OCI-LY3 (cell line): ENCODE results near the gene TAF5L.

Experiments used
- H2AFZ ChIP-seq: fragments of 200-600, 300-600 bp; shearing (Covaris generic); 2 replicates; pipeline ENCODE4 v1.6.0; 2014; ENCODE audit warnings: antibody characterized with exemption, low read depth, low read length
- H3K27ac ChIP-seq: fragments of 200-600, 300-600 bp; sonication (generic); 2 replicates; pipeline ENCODE4 v1.5.1; 2014; ENCODE audit warnings: mild to moderate bottlenecking, low read length, moderate library complexity, mixed read lengths
- H3K27me3 ChIP-seq: fragments of 200-600, 300-600 bp; sonication (generic); 2 replicates; pipeline ENCODE4 v1.6.1; 2014; ENCODE audit warnings: low read depth, low read length, mixed read lengths
- H3K36me3 ChIP-seq: fragments of 200-600, 300-600 bp; sonication (generic); replicated peaks from 2 replicates; pipeline ENCODE3; 2014; ENCODE audit warnings: low read depth, low read length, mixed read lengths
- H3K4me1 ChIP-seq: fragments of 300-600, 200-600 bp; sonication (generic); 2 replicates; pipeline ENCODE4 v1.6.1; 2014; ENCODE audit warnings: low read length, mixed read lengths
- H3K4me2 ChIP-seq: fragments of 200-600, 300-600 bp; sonication (generic); 2 replicates; pipeline ENCODE4 v1.6.1; 2014; ENCODE audit warnings: low read length, mixed read lengths
- H3K4me3 ChIP-seq: fragments of 300-600, 200-600 bp; sonication (generic); 2 replicates; pipeline ENCODE4 v1.5.1; 2014; ENCODE audit warnings: antibody characterized with exemption, mild to moderate bottlenecking, low read length, moderate library complexity
- H3K79me2 ChIP-seq: fragments of 300-600, 200-600 bp; shearing (Covaris generic); 2 replicates; pipeline ENCODE4 v1.6.1; 2014; ENCODE audit warnings: mild to moderate bottlenecking, low read length, mixed read lengths
- H3K9ac ChIP-seq: fragments of 300-600, 200-600 bp; shearing (Covaris generic); 2 replicates; pipeline ENCODE4 v1.6.0; 2014; ENCODE audit warnings: mild to moderate bottlenecking, low read length, moderate library complexity
- H3K9me3 ChIP-seq: fragments of 200-600, 300-600 bp; shearing (Covaris generic); 2 replicates; pipeline ENCODE4 v1.6.1; 2014; ENCODE audit warnings: low read length, mixed read lengths; ENCODE audit not compliant: insufficient read depth
- H4K20me1 ChIP-seq: fragments of 200-600, 300-600 bp; sonication (generic); 2 replicates; pipeline ENCODE4 v1.6.1; 2016; ENCODE audit warnings: low read length, mixed read lengths; ENCODE audit not compliant: insufficient read depth
- CTCF ChIP-seq: fragments of 200-600, 300-600 bp; sonication (generic); IDR thresholded peaks from 2 replicates; pipeline ENCODE4 v1.5.1; 2014; ENCODE audit warnings: antibody characterized with exemption, low read length, low read depth
- EZH2phosphoT487 ChIP-seq: fragments of 200-600 bp; shearing (Covaris generic); IDR thresholded peaks from 2 replicates; pipeline ENCODE4 v1.6.1; 2018; ENCODE audit warnings: antibody characterized with exemption, mixed run types, low read depth

The TAF5L gene

DNA sequence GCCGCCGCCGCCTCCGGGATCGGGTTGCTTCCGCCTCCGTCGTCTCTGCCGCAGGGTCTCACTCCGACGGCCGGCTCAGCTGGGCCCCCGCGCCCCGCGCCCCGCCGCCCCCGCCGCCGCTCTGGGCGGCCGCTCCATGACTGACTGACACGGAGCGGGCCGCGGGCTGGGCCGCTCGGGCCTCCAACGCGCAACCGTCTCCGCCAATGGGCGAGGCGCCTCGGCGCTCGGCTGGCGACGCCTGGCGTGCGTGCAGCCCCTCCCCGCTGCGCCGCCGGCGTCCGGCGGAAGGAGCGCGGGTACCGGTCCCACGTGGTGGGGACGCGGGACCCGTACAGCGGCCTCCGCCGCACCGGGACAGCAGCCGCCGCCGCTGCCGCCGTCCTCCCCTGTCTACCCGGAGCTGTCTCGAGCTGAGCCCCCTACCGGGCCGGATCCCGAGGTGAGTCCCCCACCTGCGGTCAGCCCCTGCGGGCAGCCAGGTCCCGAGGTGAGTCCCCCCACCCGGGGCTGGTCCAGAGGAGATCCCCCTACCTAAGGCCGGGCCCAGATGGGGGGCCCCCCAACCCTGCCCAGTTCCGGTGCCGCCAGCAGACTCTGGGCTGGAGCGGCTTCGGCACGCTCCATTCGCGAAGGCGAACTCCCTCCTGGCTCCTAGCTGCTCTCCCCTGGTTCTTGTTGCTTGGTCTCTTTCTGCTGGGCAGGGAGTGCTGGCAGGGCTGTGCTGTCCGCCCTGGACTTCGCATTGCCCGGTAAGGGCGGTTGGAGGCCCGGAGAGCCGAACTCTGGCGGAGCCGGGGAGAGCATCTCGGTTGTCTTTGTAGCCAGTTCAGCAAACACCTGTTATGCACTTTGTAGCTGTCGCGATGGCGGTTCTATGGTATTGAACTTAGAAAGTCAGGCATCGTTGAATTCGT lies at the start of gene TAF5L, which contains the start of gene URB2:
Gene TAF5L (minus strand): TSS at position 208 of the 917 bp plus-strand sequence. CDS start 11,640 bp downstream, outside the sequence.
Gene URB2 (plus strand): TSS at position 333 of the 917 bp plus-strand sequence. CDS start 1,387 bp downstream, outside the sequence.
- H3K4me2 ChIP-seq, result peak within 1 kb of the TSS; percentile 92
- H3K9ac ChIP-seq, result peak within 1 kb of the TSS; percentile 90
- peak within 1 kb of the TSS; percentile 7; the same call in 1 of the 2 replicates for H2AFZ ChIP-seq
- peaks cover 13% of the 10 kb centered on the region for H3K36me3 ChIP-seq
- TF ChIP-seq CTCF, result no peak
- TF ChIP-seq EZH2phosphoT487, result no peak
- peaks cover 26% of the 10 kb centered on the region for H4K20me1 ChIP-seq
- H3K4me1 ChIP-seq, result peaks cover 24% of the 10 kb centered on the region
- H3K9me3 ChIP-seq, result no peaks in the 10 kb centered on the region
- peak within 1 kb of the TSS; percentile 94 for H3K4me3 ChIP-seq
- H3K27ac ChIP-seq, result peak within 1 kb of the TSS; percentile 58
- H3K79me2 ChIP-seq, result peaks cover 94% of the 10 kb centered on the region
- H3K27me3 ChIP-seq, result no peaks in the 10 kb centered on the region

DNA sequence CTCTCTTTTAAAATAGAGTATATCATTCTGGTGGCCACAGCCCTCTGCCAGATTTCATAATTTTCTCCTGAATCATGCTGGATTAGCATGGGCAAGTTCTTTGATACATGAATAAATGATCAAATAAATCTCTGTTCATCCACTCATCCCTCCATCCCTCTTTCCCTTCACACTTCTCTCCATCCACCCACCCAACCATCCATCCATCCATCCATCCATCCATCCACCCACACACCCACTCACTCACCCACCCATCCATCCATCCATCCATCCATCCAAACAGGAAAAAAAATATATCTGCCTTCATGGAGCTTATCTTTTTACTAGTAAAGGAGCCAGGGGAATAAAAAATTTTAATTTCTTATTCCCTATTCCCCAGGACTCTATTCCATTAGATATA lies 49.5 kb upstream of the TAF5L start:
- H3K4me3 ChIP-seq, result no peak overlapping the region
- peaks cover 1% of the 10 kb centered on the region for H3K36me3 ChIP-seq
- H3K9me3 ChIP-seq, result no peaks in the 10 kb centered on the region
- no peak for TF ChIP-seq EZH2phosphoT487
- no peak for TF ChIP-seq CTCF
- no peak overlapping the region for H3K4me2 ChIP-seq
- no peaks in the 10 kb centered on the region for H3K27me3 ChIP-seq
- H3K9ac ChIP-seq, result no peak overlapping the region
- no peaks in the 10 kb centered on the region for H4K20me1 ChIP-seq
- H2AFZ ChIP-seq, result no peak overlapping the region
- no peaks in the 10 kb centered on the region for H3K79me2 ChIP-seq
- no peaks in the 10 kb centered on the region for H3K4me1 ChIP-seq
- H3K27ac ChIP-seq, result no peak overlapping the region

GRCh38 chr1:229674042-229674441 lies 48.1 kb upstream of the TAF5L start:
- Histone ChIP-seq H3K27me3 (no peaks in the 10 kb centered on the region), H3K9me3 (no peaks in the 10 kb centered on the region), H4K20me1 (no peaks in the 10 kb centered on the region), H3K4me3 (no peak overlapping the region), H2AFZ (no peak overlapping the region), H3K9ac (no peak overlapping the region), H3K4me1 (no peaks in the 10 kb centered on the region), H3K4me2 (no peak overlapping the region), H3K27ac (no peak overlapping the region), H3K36me3 (peaks cover 9% of the 10 kb centered on the region), H3K79me2 (no peaks in the 10 kb centered on the region)
- TF ChIP-seq EZH2phosphoT487, result no peak
- TF ChIP-seq CTCF, result no peak

- H2AFZ ChIP-seq, result no peak overlapping the region
- no peaks in the 10 kb centered on the region for H4K20me1 ChIP-seq
- H3K79me2 ChIP-seq, result no peaks in the 10 kb centered on the region
- peaks cover 17% of the 10 kb centered on the region for H3K36me3 ChIP-seq
- H3K27me3 ChIP-seq, result no peaks in the 10 kb centered on the region
- no peak overlapping the region for H3K4me2 ChIP-seq
- no peak overlapping the region for H3K27ac ChIP-seq
- H3K9ac ChIP-seq, result no peak overlapping the region
- H3K4me1 ChIP-seq, result no peaks in the 10 kb centered on the region
- no peak for TF ChIP-seq CTCF
- TF ChIP-seq EZH2phosphoT487, result no peak
- H3K9me3 ChIP-seq, result no peaks in the 10 kb centered on the region
- H3K4me3 ChIP-seq, result no peak overlapping the region
Observed at GRCh38 chr1:229672246-229672645, 46.3 kb upstream of the TAF5L start.
